Gastroesophageal sphincter (tissue), 4 donors: ENCODE measurements around the gene KIF20B. TPM values are rescaled to one million over a fixed set of nuclear protein-coding genes. Genes with fewer than 3 reads are reported as not detected.

Experiments
- ATAC-seq: fragments of 150-250 bp; one replicate; pipeline ENCODE4 v1.9.1; 2016; ENCODE audit warnings: mild to moderate bottlenecking, moderate library complexity
- H3K27ac ChIP-seq, 4 donors: fragments of 200-600 bp; sonication (generic) in 3 of 4; 1 replicate in 3 of 4; 2 replicates in 1 of 4; pipeline ENCODE4 v1.5.1; 2016 to 2019
- H3K27me3 ChIP-seq: fragments of 200-600 bp; sonication (generic); one replicate; pipeline ENCODE4 v1.5.1; 2019
- H3K36me3 ChIP-seq, 2 donors: fragments of 200-600 bp; sonication (generic); one replicate each; pipeline ENCODE4 v1.5.1; 2019; ENCODE audit warnings: control low read depth in 1 of 2
- H3K4me1 ChIP-seq, 3 donors: fragments of 200-600 bp; sonication (generic); 1 replicate in 2 of 3; 2 replicates in 1 of 3; pipeline ENCODE4 v1.5.1; 2016 to 2019; ENCODE audit warnings: control low read depth in 2 of 3
- H3K4me3 ChIP-seq, 2 donors: fragments of 200-600 bp; sonication (generic); one replicate each; pipeline ENCODE4 v1.5.1; 2019; ENCODE audit warnings: mild to moderate bottlenecking in 1 of 2, moderate library complexity in 1 of 2
- H3K9me3 ChIP-seq, 3 donors: fragments of 200-600 bp; sonication (generic); one replicate each; pipeline ENCODE4 v1.5.1; 2017 to 2019; ENCODE audit warnings: control low read depth in 2 of 3
- CTCF ChIP-seq, 4 experiments: fragments of 200-600 bp in 2 of 4; fragments of 450-650 bp in 2 of 4; sonication (generic) in 1 of 4; IDR thresholded peaks; one replicate each; pipeline ENCODE4 v1.5.1; 2017 to 2019; ENCODE audit warnings: antibody characterized with exemption in 4 of 4, mild to moderate bottlenecking in 2 of 4, moderate library complexity in 2 of 4
- EP300 ChIP-seq: sonication (generic); formaldehyde crosslinking; IDR thresholded peaks from one replicate; pipeline ENCODE4 v1.6.1; 2017; ENCODE audit warnings: antibody characterized with exemption, mild to moderate bottlenecking
- POLR2A ChIP-seq, 2 donors: fragments of 450-650 bp; IDR thresholded peaks; one replicate each; pipeline ENCODE4 v1.6.1; 2017; ENCODE audit warnings: antibody characterized with exemption in 2 of 2, mild to moderate bottlenecking in 2 of 2, moderate library complexity in 1 of 2
- POLR2AphosphoS5 ChIP-seq: sonication (generic); formaldehyde crosslinking; IDR thresholded peaks from one replicate; pipeline ENCODE4 v1.6.1; 2017; ENCODE audit warnings: antibody characterized with exemption
- WGBS, 2 donors: methylation state at CpG; one replicate each; pipeline ENCODE4 v1.1.5; 2018; ENCODE audit warnings: low coverage in 1 of 2; 5-methylcytosine and 5-hydroxymethylcytosine counted together
- total RNA-seq, 4 donors: library from RNA; depleted of rRNA; stranded (reverse); fragments of >200 nt; gene quantifications; one replicate each; pipeline ENCODE4 v1.1.0, GENCODE V29; 2016

Gene KIF20B
- total RNA-seq, 4 donors from 2014 or later: 2.4 to 3.0 (median 2.9) TPM

- ATAC-seq: no peak
- 54 to 100% methylated on average over 1 to 2 of the region's 2 CpGs for WGBS, 2 donors
- Histone ChIP-seq H3K4me1 (no peaks in the 10 kb centered on the region), H3K4me3 (no peak overlapping the region), H3K27ac (no peak overlapping the region), H3K9me3 (no peaks in the 10 kb centered on the region), H3K36me3 (no peaks in the 10 kb centered on the region), H3K27me3 (peaks cover 3% of the 10 kb centered on the region)
- TF ChIP-seq EP300: no peak
- no peak for TF ChIP-seq POLR2AphosphoS5
- TF ChIP-seq POLR2A (IDR thresholded peaks at IDR 0.05): no peak
- no peak for TF ChIP-seq CTCF (IDR thresholded peaks at IDR 0.05)
Observed at GRCh38 chr10:89799573-89799972, 98.2 kb downstream of the KIF20B start.

- no peak for TF ChIP-seq EP300
- TF ChIP-seq POLR2AphosphoS5: no peak
- TF ChIP-seq CTCF (IDR thresholded peaks at IDR 0.05): no peak
- TF ChIP-seq POLR2A (IDR thresholded peaks at IDR 0.05): no peak
- Histone ChIP-seq H3K4me1 (no peaks in the 10 kb centered on the region), H3K27me3 (no peaks in the 10 kb centered on the region), H3K36me3 (no peaks in the 10 kb centered on the region), H3K9me3 (no peaks in the 10 kb centered on the region), H3K27ac (no peak overlapping the region), H3K4me3 (no peak overlapping the region)
- 43 to 53% methylated on average over 1 to 2 of the region's 2 CpGs for WGBS, 2 donors
- ATAC-seq: no peak
Observed at GRCh38 chr10:89805599-89806013, 104.2 kb downstream of the KIF20B start.

- no peak overlapping the region for H3K27ac ChIP-seq
- no peaks in the 10 kb centered on the region for H3K4me1 ChIP-seq
- no peak overlapping the region for H3K4me3 ChIP-seq
- ATAC-seq: no peak
- no peaks in the 10 kb centered on the region for H3K36me3 ChIP-seq
- 45 to 92% methylated on average over 2 of the region's 2 CpGs for WGBS, 2 donors
- TF ChIP-seq EP300: no peak
- TF ChIP-seq POLR2A (IDR thresholded peaks at IDR 0.05): no peak
- TF ChIP-seq CTCF (IDR thresholded peaks at IDR 0.05): no peak
- TF ChIP-seq POLR2AphosphoS5: no peak
- H3K27me3 ChIP-seq: no peaks in the 10 kb centered on the region
- H3K9me3 ChIP-seq: no peaks in the 10 kb centered on the region
Observed at GRCh38 chr10:89808842-89809241, 107.5 kb downstream of the KIF20B start.

- H3K4me3 ChIP-seq: no peak overlapping the region
Observed at GRCh38 chr10:89809766-89810165, 108.4 kb downstream of the KIF20B start.

More at GRCh38 chr10:89809766-89810165, 108.4 kb downstream of the KIF20B start:
- no peak for TF ChIP-seq POLR2A (IDR thresholded peaks at IDR 0.05)
- no peak for TF ChIP-seq CTCF (IDR thresholded peaks at IDR 0.05)
- TF ChIP-seq EP300: no peak
- TF ChIP-seq POLR2AphosphoS5: no peak
- no peak for ATAC-seq
- 69 to 75% methylated on average over 3 to 4 of the region's 4 CpGs for WGBS, 2 donors
- H3K9me3 ChIP-seq: no peaks in the 10 kb centered on the region
- H3K36me3 ChIP-seq: no peaks in the 10 kb centered on the region
- no peaks in the 10 kb centered on the region for H3K4me1 ChIP-seq
- no peak overlapping the region for H3K27ac ChIP-seq
- H3K27me3 ChIP-seq: no peaks in the 10 kb centered on the region
